HEK293 (cell line): ENCODE data around the gene FOXP1.

ENCODE experiments used
- BCL11A ChIP-seq: fragments of 450-650 bp; formaldehyde crosslinking; IDR thresholded peaks from 2 replicates; pipeline ENCODE4 v1.5.1; 2016; ENCODE audit warnings: low read depth, missing biosample characterization, missing genetic modification characterization
- FEZF1 ChIP-seq: fragments of 450-650 bp; formaldehyde crosslinking; IDR thresholded peaks from 2 replicates; pipeline ENCODE4 v1.5.1; 2016; ENCODE audit warnings: missing biosample characterization, missing genetic modification characterization
- GLIS2 ChIP-seq: fragments of 450-650 bp; formaldehyde crosslinking; IDR thresholded peaks from 2 replicates; pipeline ENCODE4 v1.5.1; 2016; ENCODE audit warnings: missing biosample characterization, missing genetic modification characterization
- MYNN ChIP-seq: fragments of 450-650 bp; formaldehyde crosslinking; IDR thresholded peaks from 2 replicates; pipeline ENCODE4 v1.5.1; 2016; ENCODE audit warnings: missing biosample characterization, missing genetic modification characterization, borderline replicate concordance
- OSR2 ChIP-seq: fragments of 450-650 bp; formaldehyde crosslinking; IDR thresholded peaks from 2 replicates; pipeline ENCODE4 v1.5.1; 2016; ENCODE audit warnings: missing biosample characterization, missing genetic modification characterization
- TCF7L2 ChIP-seq: IDR thresholded peaks from 2 replicates; pipeline ENCODE4 v1.6.1; 2011; ENCODE audit warnings: low read depth, mild to moderate bottlenecking, inconsistent platforms, low read length, moderate library complexity, borderline replicate concordance
- ZFP3 ChIP-seq: fragments of 450-650 bp; formaldehyde crosslinking; IDR thresholded peaks from 2 replicates; pipeline ENCODE4 v1.5.1; 2016; ENCODE audit warnings: low read depth, missing biosample characterization, missing genetic modification characterization
- ZNF10 ChIP-seq: fragments of 450-650 bp; formaldehyde crosslinking; IDR thresholded peaks from 2 replicates; pipeline ENCODE4 v1.5.1; 2017; ENCODE audit warnings: missing biosample characterization, missing genetic modification characterization
- ZNF184 ChIP-seq: fragments of 450-650 bp; IDR thresholded peaks from 2 replicates; pipeline ENCODE4 v1.5.1; 2018; ENCODE audit warnings: missing biosample characterization, mild to moderate bottlenecking, missing genetic modification characterization
- ZNF266 ChIP-seq: fragments of 450-650 bp; formaldehyde crosslinking; IDR thresholded peaks from 2 replicates; pipeline ENCODE4 v1.5.1; 2016; ENCODE audit warnings: missing biosample characterization, missing genetic modification characterization, low read depth
- ZNF274 ChIP-seq, 2 experiments: fragments of 200-500 bp in 1 of 2; fragments of 450-650 bp in 1 of 2; sonication (Bioruptor generic) in 1 of 2; formaldehyde crosslinking in 1 of 2; IDR thresholded peaks; 2 replicates each; pipeline versions ENCODE4 v1.5.1 to v1.6.1; 2014 to 2016; ENCODE audit warnings: borderline replicate concordance in 1 of 2, inconsistent platforms in 1 of 2, low read length in 1 of 2, missing biosample characterization in 1 of 2, missing genetic modification characterization in 1 of 2
- ZNF514 ChIP-seq: fragments of 450-650 bp; formaldehyde crosslinking; IDR thresholded peaks from 2 replicates; pipeline ENCODE4 v1.5.1; 2016; ENCODE audit warnings: missing biosample characterization, missing genetic modification characterization
- ZNF521 ChIP-seq: fragments of 450-650 bp; formaldehyde crosslinking; IDR thresholded peaks from 2 replicates; pipeline ENCODE4 v1.5.1; 2017; ENCODE audit warnings: missing biosample characterization, mild to moderate bottlenecking, missing genetic modification characterization
- ZNF654 ChIP-seq: fragments of 450-650 bp; formaldehyde crosslinking; IDR thresholded peaks from 2 replicates; pipeline ENCODE4 v1.5.1; 2016; ENCODE audit warnings: low read depth, missing biosample characterization, missing genetic modification characterization
- ZNF658 ChIP-seq: fragments of 450-650 bp; formaldehyde crosslinking; IDR thresholded peaks from 2 replicates; pipeline ENCODE4; 2016; ENCODE audit warnings: missing biosample characterization, missing genetic modification characterization
- ZNF664 ChIP-seq: fragments of 450-650 bp; formaldehyde crosslinking; IDR thresholded peaks from 2 replicates; pipeline ENCODE4 v1.5.1; 2016; ENCODE audit warnings: missing biosample characterization, missing genetic modification characterization
- ZNF768 ChIP-seq: fragments of 450-650 bp; formaldehyde crosslinking; IDR thresholded peaks from 2 replicates; pipeline ENCODE4 v1.5.1; 2018; ENCODE audit warnings: missing biosample characterization, mild to moderate bottlenecking, missing genetic modification characterization
- ZNF792 ChIP-seq: fragments of 450-650 bp; formaldehyde crosslinking; IDR thresholded peaks from 2 replicates; pipeline ENCODE4 v1.5.1; 2016; ENCODE audit warnings: missing biosample characterization, missing genetic modification characterization
- ZXDB ChIP-seq: fragments of 450-650 bp; formaldehyde crosslinking; IDR thresholded peaks from 2 replicates; pipeline ENCODE4 v1.5.1; 2016; ENCODE audit warnings: missing biosample characterization, missing genetic modification characterization
- TF ChIP-seq, protein P1 (sequence below): fragments of 450-650 bp; formaldehyde crosslinking; conservative IDR thresholded peaks from 2 replicates; pipeline ENCODE4 v1.5.1; 2016; ENCODE audit warnings: low read depth, missing biosample characterization, missing genetic modification characterization
- TF ChIP-seq, protein P2 (sequence below): fragments of 450-650 bp; formaldehyde crosslinking; IDR thresholded peaks from 2 replicates; pipeline ENCODE4 v1.5.1; 2016; ENCODE audit warnings: missing biosample characterization, missing genetic modification characterization
- TF ChIP-seq, protein P3 (sequence below): fragments of 450-650 bp; formaldehyde crosslinking; IDR thresholded peaks from 2 replicates; pipeline ENCODE4 v1.5.1; 2016; ENCODE audit warnings: missing biosample characterization, missing genetic modification characterization
- TF ChIP-seq, protein P4 (sequence below): fragments of 450-650 bp; formaldehyde crosslinking; IDR thresholded peaks from 2 replicates; pipeline ENCODE4 v1.5.1; 2017; ENCODE audit warnings: missing biosample characterization, missing genetic modification characterization
- TF ChIP-seq, protein P5 (sequence below): fragments of 450-650 bp; formaldehyde crosslinking; IDR thresholded peaks from 2 replicates; pipeline ENCODE4 v1.5.1; 2016; ENCODE audit warnings: missing biosample characterization, missing genetic modification characterization
- TF ChIP-seq, protein P6 (sequence below): fragments of 450-650 bp; formaldehyde crosslinking; IDR thresholded peaks from 2 replicates; pipeline ENCODE4; 2016; ENCODE audit warnings: missing biosample characterization, missing genetic modification characterization

FOXP1 gene

DNA sequence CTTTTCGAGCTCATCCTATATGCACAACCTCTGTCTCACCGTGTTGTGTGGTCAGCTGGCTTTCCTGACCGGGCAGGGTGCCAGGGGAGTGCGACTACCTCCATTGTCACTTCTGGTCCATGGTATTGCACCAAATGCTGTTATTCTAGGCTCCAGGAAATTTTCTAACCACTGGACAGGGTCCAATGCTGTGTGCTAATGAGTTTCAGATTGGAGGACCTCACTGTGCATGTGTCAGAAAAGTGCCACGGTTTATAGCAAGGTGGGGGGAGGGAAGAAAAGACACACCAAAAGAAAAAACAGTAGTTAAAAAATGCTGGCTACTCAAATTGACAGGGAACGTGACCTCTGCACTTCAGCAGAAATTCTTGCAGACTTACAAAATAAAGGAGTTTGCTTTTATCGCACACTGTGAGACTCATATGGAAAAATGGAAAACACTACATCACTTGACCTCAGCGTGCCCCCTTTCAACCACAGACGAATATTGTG, 480.1 kb downstream of the FOXP1 start (continued):
- TF ChIP-seq, protein P1, sequence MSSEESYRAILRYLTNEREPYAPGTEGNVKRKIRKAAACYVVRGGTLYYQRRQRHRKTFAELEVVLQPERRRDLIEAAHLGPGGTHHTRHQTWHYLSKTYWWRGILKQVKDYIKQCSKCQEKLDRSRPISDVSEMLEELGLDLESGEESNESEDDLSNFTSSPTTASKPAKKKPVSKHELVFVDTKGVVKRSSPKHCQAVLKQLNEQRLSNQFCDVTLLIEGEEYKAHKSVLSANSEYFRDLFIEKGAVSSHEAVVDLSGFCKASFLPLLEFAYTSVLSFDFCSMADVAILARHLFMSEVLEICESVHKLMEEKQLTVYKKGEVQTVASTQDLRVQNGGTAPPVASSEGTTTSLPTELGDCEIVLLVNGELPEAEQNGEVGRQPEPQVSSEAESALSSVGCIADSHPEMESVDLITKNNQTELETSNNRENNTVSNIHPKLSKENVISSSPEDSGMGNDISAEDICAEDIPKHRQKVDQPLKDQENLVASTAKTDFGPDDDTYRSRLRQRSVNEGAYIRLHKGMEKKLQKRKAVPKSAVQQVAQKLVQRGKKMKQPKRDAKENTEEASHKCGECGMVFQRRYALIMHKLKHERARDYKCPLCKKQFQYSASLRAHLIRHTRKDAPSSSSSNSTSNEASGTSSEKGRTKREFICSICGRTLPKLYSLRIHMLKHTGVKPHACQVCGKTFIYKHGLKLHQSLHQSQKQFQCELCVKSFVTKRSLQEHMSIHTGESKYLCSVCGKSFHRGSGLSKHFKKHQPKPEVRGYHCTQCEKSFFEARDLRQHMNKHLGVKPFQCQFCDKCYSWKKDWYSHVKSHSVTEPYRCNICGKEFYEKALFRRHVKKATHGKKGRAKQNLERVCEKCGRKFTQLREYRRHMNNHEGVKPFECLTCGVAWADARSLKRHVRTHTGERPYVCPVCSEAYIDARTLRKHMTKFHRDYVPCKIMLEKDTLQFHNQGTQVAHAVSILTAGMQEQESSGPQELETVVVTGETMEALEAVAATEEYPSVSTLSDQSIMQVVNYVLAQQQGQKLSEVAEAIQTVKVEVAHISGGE (tag by site-specific recombination): no peak
- no peak for TF ChIP-seq ZNF792
- TF ChIP-seq, protein P2, sequence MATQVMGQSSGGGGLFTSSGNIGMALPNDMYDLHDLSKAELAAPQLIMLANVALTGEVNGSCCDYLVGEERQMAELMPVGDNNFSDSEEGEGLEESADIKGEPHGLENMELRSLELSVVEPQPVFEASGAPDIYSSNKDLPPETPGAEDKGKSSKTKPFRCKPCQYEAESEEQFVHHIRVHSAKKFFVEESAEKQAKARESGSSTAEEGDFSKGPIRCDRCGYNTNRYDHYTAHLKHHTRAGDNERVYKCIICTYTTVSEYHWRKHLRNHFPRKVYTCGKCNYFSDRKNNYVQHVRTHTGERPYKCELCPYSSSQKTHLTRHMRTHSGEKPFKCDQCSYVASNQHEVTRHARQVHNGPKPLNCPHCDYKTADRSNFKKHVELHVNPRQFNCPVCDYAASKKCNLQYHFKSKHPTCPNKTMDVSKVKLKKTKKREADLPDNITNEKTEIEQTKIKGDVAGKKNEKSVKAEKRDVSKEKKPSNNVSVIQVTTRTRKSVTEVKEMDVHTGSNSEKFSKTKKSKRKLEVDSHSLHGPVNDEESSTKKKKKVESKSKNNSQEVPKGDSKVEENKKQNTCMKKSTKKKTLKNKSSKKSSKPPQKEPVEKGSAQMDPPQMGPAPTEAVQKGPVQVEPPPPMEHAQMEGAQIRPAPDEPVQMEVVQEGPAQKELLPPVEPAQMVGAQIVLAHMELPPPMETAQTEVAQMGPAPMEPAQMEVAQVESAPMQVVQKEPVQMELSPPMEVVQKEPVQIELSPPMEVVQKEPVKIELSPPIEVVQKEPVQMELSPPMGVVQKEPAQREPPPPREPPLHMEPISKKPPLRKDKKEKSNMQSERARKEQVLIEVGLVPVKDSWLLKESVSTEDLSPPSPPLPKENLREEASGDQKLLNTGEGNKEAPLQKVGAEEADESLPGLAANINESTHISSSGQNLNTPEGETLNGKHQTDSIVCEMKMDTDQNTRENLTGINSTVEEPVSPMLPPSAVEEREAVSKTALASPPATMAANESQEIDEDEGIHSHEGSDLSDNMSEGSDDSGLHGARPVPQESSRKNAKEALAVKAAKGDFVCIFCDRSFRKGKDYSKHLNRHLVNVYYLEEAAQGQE (tag by site-specific recombination): peak; percentile 36; the same call in 1 of the 2 replicates
- TF ChIP-seq ZNF266 (tag by site-specific recombination): no peak
- no peak for TF ChIP-seq ZXDB (tag by site-specific recombination)
- no peak for TF ChIP-seq GLIS2 (tag by site-specific recombination)
- TF ChIP-seq OSR2 (tag by site-specific recombination): peak; percentile 92
- TF ChIP-seq ZFP3 (tag by site-specific recombination): no peak
- TF ChIP-seq ZNF10 (tag by site-specific recombination): no peak
- TF ChIP-seq ZNF768: no peak
- TF ChIP-seq, protein P3, sequence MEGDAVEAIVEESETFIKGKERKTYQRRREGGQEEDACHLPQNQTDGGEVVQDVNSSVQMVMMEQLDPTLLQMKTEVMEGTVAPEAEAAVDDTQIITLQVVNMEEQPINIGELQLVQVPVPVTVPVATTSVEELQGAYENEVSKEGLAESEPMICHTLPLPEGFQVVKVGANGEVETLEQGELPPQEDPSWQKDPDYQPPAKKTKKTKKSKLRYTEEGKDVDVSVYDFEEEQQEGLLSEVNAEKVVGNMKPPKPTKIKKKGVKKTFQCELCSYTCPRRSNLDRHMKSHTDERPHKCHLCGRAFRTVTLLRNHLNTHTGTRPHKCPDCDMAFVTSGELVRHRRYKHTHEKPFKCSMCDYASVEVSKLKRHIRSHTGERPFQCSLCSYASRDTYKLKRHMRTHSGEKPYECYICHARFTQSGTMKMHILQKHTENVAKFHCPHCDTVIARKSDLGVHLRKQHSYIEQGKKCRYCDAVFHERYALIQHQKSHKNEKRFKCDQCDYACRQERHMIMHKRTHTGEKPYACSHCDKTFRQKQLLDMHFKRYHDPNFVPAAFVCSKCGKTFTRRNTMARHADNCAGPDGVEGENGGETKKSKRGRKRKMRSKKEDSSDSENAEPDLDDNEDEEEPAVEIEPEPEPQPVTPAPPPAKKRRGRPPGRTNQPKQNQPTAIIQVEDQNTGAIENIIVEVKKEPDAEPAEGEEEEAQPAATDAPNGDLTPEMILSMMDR (tag by site-specific recombination): no peak
- TF ChIP-seq FEZF1 (tag by site-specific recombination): peak; percentile 82
- TF ChIP-seq, protein P4, sequence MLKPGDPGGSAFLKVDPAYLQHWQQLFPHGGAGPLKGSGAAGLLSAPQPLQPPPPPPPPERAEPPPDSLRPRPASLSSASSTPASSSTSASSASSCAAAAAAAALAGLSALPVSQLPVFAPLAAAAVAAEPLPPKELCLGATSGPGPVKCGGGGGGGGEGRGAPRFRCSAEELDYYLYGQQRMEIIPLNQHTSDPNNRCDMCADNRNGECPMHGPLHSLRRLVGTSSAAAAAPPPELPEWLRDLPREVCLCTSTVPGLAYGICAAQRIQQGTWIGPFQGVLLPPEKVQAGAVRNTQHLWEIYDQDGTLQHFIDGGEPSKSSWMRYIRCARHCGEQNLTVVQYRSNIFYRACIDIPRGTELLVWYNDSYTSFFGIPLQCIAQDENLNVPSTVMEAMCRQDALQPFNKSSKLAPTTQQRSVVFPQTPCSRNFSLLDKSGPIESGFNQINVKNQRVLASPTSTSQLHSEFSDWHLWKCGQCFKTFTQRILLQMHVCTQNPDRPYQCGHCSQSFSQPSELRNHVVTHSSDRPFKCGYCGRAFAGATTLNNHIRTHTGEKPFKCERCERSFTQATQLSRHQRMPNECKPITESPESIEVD (tag by site-specific recombination): peak; percentile 84
- TF ChIP-seq, protein P5, sequence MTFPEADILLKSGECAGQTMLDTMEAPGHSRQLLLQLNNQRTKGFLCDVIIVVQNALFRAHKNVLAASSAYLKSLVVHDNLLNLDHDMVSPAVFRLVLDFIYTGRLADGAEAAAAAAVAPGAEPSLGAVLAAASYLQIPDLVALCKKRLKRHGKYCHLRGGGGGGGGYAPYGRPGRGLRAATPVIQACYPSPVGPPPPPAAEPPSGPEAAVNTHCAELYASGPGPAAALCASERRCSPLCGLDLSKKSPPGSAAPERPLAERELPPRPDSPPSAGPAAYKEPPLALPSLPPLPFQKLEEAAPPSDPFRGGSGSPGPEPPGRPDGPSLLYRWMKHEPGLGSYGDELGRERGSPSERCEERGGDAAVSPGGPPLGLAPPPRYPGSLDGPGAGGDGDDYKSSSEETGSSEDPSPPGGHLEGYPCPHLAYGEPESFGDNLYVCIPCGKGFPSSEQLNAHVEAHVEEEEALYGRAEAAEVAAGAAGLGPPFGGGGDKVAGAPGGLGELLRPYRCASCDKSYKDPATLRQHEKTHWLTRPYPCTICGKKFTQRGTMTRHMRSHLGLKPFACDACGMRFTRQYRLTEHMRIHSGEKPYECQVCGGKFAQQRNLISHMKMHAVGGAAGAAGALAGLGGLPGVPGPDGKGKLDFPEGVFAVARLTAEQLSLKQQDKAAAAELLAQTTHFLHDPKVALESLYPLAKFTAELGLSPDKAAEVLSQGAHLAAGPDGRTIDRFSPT (tag by site-specific recombination): no peak
- 0 out of 2 replicates have a peak, but pooled peaks have one; percentile 20 for TF ChIP-seq TCF7L2
- no peak for TF ChIP-seq ZNF664 (tag by site-specific recombination)
- TF ChIP-seq MYNN (tag by site-specific recombination): no peak
- no peak for TF ChIP-seq ZNF654 (tag by site-specific recombination)
- TF ChIP-seq, protein P6, sequence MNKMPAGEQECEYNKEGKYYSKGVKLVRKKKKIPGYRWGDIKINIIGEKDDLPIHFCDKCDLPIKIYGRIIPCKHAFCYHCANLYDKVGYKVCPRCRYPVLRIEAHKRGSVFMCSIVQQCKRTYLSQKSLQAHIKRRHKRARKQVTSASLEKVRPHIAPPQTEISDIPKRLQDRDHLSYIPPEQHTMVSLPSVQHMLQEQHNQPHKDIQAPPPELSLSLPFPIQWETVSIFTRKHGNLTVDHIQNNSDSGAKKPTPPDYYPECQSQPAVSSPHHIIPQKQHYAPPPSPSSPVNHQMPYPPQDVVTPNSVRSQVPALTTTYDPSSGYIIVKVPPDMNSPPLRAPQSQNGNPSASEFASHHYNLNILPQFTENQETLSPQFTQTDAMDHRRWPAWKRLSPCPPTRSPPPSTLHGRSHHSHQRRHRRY (tag by site-specific recombination): no peak
- no peak for TF ChIP-seq ZNF274 (IDR thresholded peaks at IDR 0.05; ENCODE audit: low read length)
- no peak for TF ChIP-seq ZNF274 (tag by site-specific recombination; IDR thresholded peaks at IDR 0.05; ENCODE audit: borderline replicate concordance)
- no peak for TF ChIP-seq ZNF521 (tag by site-specific recombination)
- no peak for TF ChIP-seq BCL11A (tag by site-specific recombination)
- no peak for TF ChIP-seq ZNF514
- no peak for TF ChIP-seq ZNF184
- TF ChIP-seq ZNF658 (tag by site-specific recombination): no peak
